ENCODE results near the gene C17orf75. TPM values are rescaled to one million over a fixed set of nuclear protein-coding genes. Genes with fewer than 3 reads are reported as not detected.

Gene C17orf75
- total and polyA plus RNA-seq, 2 of the 8 experiments (the other 6 are each of a cell fraction or from before 2014, with no cell fraction given), result 15.8 to 42.6 TPM

GRCh38 chr17:32298298-32298697 lies 43.7 kb downstream of the C17orf75 start:
- Histone ChIP-seq H2BK15ac (ENCODE audit: low read length) (peak overlapping the region; percentile 92), H3K9me3 (ENCODE audit: insufficient read depth in 2 of 2, low read depth in 1 of 2, low read length in 1 of 2) (no peaks in the 10 kb centered on the region), H3K79me1 (ENCODE audit: low read depth, low read length) (no peaks in the 10 kb centered on the region), H3K14ac (ENCODE audit: insufficient read length) (no peak overlapping the region), H3K4me3 (ENCODE audit: extremely low read depth in 1 of 4, insufficient read depth in 2 of 4, low read depth in 3 of 4, low read length in 4 of 4) (no peak overlapping the region), H2BK20ac (ENCODE audit: low read length) (no peak overlapping the region; the same call in 1 of the 2 replicates), H3K27me3 (replicated peaks in 1 of 4; ENCODE audit: control insufficient read depth in 3 of 4, extremely low read depth in 1 of 4, insufficient read depth in 3 of 4, low read length in 3 of 4) (no peaks in the 10 kb centered on the region), H2BK120ac (replicated peaks; ENCODE audit: low read depth, low read length) (peak overlapping the region; percentile 28), H3K27ac (ENCODE audit: low read depth, low read length) (no peak overlapping the region), H4K5ac (ENCODE audit: insufficient read length, low read depth, low read length) (no peak overlapping the region), H3K23ac (ENCODE audit: insufficient read length) (no peak overlapping the region), H3K23me2 (ENCODE audit: low read depth, low read length) (no peaks in the 10 kb centered on the region), H3K9ac (replicated peaks in 1 of 4; ENCODE audit: extremely low read depth in 1 of 4, low read depth in 3 of 4, low read length in 3 of 4) (no peak overlapping the region), H4K8ac (ENCODE audit: extremely low read depth, insufficient read depth, low read length) (no peak overlapping the region), H3K36me3 (ENCODE audit: control insufficient read depth in 2 of 4, insufficient read depth in 4 of 4, low read length in 3 of 4) (peaks cover 0 to 29% (median 0%) of the 10 kb centered on the region in 4 experiments; a peak in 3 of 8 replicates), H3K79me2 (ENCODE audit: control insufficient read depth in 1 of 2, insufficient read depth in 2 of 2, low read length in 2 of 2) (no peaks in the 10 kb centered on the region), H3K4ac (replicated peaks; ENCODE audit: insufficient read length, low read depth, low read length) (no peak overlapping the region), H2AK5ac (ENCODE audit: low read depth, low read length) (no peak overlapping the region), H2AFZ (ENCODE audit: low read length) (no peak overlapping the region), H3K4me1 (replicated peaks in 1 of 4; ENCODE audit: control insufficient read depth in 3 of 4, insufficient read depth in 4 of 4, low read length in 3 of 4) (peaks cover 4 to 24% (median 7%) of the 10 kb centered on the region in 4 experiments), H2BK12ac (ENCODE audit: low read depth, low read length) (0 out of 2 replicates have a peak overlapping the region, but pooled peaks have one; percentile 65), H4K91ac (replicated peaks; ENCODE audit: insufficient read length, low read length) (peak overlapping the region; percentile 25), H3K56ac (replicated peaks; ENCODE audit: insufficient read length, low read depth, low read length) (no peak overlapping the region), H3K4me2 (ENCODE audit: insufficient read depth in 1 of 2, low read depth in 2 of 2, low read length in 2 of 2) (no peak overlapping the region), H3K18ac (ENCODE audit: extremely low read depth, low read length) (peak overlapping the region; percentile 25), H2BK5ac (ENCODE audit: low read depth, low read length) (peak overlapping the region; percentile 27; the same call in 1 of the 2 replicates), H4K20me1 (replicated peaks in 1 of 2; ENCODE audit: control insufficient read depth in 1 of 2, insufficient read depth in 2 of 2, low read length in 2 of 2) (no peaks in the 10 kb centered on the region)
- TF ChIP-seq SIRT6 (IDR thresholded peaks at IDR 0.05; ENCODE audit: low read length), result no peak
- 0 out of 4 replicates have a peak, but pooled peaks of 1 of the 3 experiments have one; percentile 5 for TF ChIP-seq CTCF (IDR thresholded peaks at IDR 0.05; ENCODE audit: control extremely low read depth in 1 of 3, insufficient read depth in 1 of 3, low read depth in 1 of 3, low read length in 3 of 3)
- TF ChIP-seq BRCA1 (IDR thresholded peaks at IDR 0.05; ENCODE audit: low read depth, low read length), result no peak
- no peak for TF ChIP-seq FOSL1 (IDR thresholded peaks at IDR 0.05; ENCODE audit: insufficient read depth, low read depth, low read length)
- 0 out of 4 replicates have a peak, but pooled peaks of 1 of the 2 experiments have one; percentile 5 for TF ChIP-seq RAD21 (IDR thresholded peaks at IDR 0.05 in 1 of 2, conservative IDR thresholded peaks at IDR 0.05 in 1 of 2; ENCODE audit: low read depth in 2 of 2, low read length in 2 of 2)
- no peak for TF ChIP-seq HDAC6 (IDR thresholded peaks at IDR 0.05; ENCODE audit: low read depth, low read length)
- TF ChIP-seq JUN (IDR thresholded peaks at IDR 0.05; ENCODE audit: low read depth, low read length), result no peak
- FAIRE-seq, result no peak
- ChIA-PET POLR2A (ENCODE audit: partially characterized antibody) (interaction anchor here (0.6 to 1.6 kb wide), 3 partner anchors 8 to 18 kb away, joined by 3 to 4 read pairs (median 3); no protein-coding TSS in a partner anchor), CTCF (ENCODE audit: partially characterized antibody) (interaction anchor here (0.7 to 2.2 kb wide), 4 partner anchors 15 to 113 kb away, joined by 3 to 6 read pairs (median 4); no protein-coding TSS in a partner anchor)
- DNase-seq (ENCODE audit: low read depth in 1 of 2, low spot score in 2 of 2), result no peak
- 84% methylated on average over 6 of the region's 6 CpGs; no CpG with 5 or more reads in 1 of the 2 experiments for WGBS, 2 experiments (ENCODE audit: extremely low coverage in 1 of 2, insufficient coverage in 1 of 2, insufficient read length in 1 of 2, insufficient replicate concordance in 2 of 2, low coverage in 1 of 2, low lambda C conversion rate in 2 of 2, missing lambda C conversion rate in 1 of 2)
